ENCODE results near the gene EPB41L1.

GRCh38 chr20:36203861-36204260, 49.3 kb downstream of the EPB41L1 start:
- TF ChIP-seq CTCF (IDR thresholded peaks at IDR 0.05): no peak
- TF ChIP-seq POLR2A (IDR thresholded peaks at IDR 0.05; ENCODE audit: low read depth): no peak
- no peak for TF ChIP-seq POLR2AphosphoS5 (IDR thresholded peaks at IDR 0.05)
- no peak for TF ChIP-seq EP300 (IDR thresholded peaks at IDR 0.05)

Data from esophagus muscularis mucosa (tissue), 4 donors.